Measurements from ENCODE around the gene SLC4A4.

The SLC4A4 gene

GRCh38 chr4:71609167-71609566 lies 270.3 kb downstream of the SLC4A4 start:
- Histone ChIP-seq H3K4ac (ENCODE audit: low read depth in 1 of 2, low read length in 2 of 2) (no peak overlapping the region), H3K4me3 (ENCODE audit: insufficient read depth in 1 of 2, low read depth in 1 of 2, low read length in 2 of 2) (no peak overlapping the region), H3K27ac (ENCODE audit: low read length, poor library complexity, severe bottlenecking) (peak overlapping the region; percentile 92), H2BK15ac (ENCODE audit: low read depth, poor library complexity, severe bottlenecking) (no peak overlapping the region), H3K36me3 (ENCODE audit: control insufficient read depth in 1 of 2, insufficient read depth in 2 of 2, low read depth in 1 of 2, low read length in 2 of 2) (no peaks in the 10 kb centered on the region), H3K4me1 (ENCODE audit: control insufficient read depth, insufficient read depth, low read depth, low read length) (peaks cover 8% of the 10 kb centered on the region), H2BK12ac (ENCODE audit: low read length in 2 of 2) (no peak overlapping the region), H2AFZ (ENCODE audit: low read depth, low read length) (no peak overlapping the region), H4K91ac (ENCODE audit: low read length) (no peak overlapping the region), H3K23ac (ENCODE audit: low read length in 2 of 2) (no peak overlapping the region), H4K8ac (ENCODE audit: low read length) (no peak overlapping the region), H3K9me3 (ENCODE audit: control insufficient read depth, low read length) (no peaks in the 10 kb centered on the region), H3K79me1 (replicated peaks; ENCODE audit: low read length, poor library complexity, severe bottlenecking) (no peaks in the 10 kb centered on the region), H3K27me3 (ENCODE audit: control insufficient read depth in 1 of 2, insufficient read depth in 1 of 2, low read length in 2 of 2) (no peaks in the 10 kb centered on the region), H3K9ac (ENCODE audit: low read length) (no peak overlapping the region), H2BK5ac (ENCODE audit: low read depth, low read length, poor library complexity, severe bottlenecking) (no peak overlapping the region), H3K14ac (ENCODE audit: low read length in 2 of 2) (no peak overlapping the region), H2BK120ac (ENCODE audit: low read depth, low read length) (no peak overlapping the region), H3K4me2 (ENCODE audit: low read length, poor library complexity, severe bottlenecking) (no peak overlapping the region), H3K18ac (ENCODE audit: low read depth in 1 of 2, low read length in 2 of 2) (no peak overlapping the region), H2AK5ac (ENCODE audit: low read length, severe bottlenecking) (no peak overlapping the region)
- no CpG with 5 or more reads among the region's 2 CpGs for WGBS
- DNase-seq = no peak

GRCh38 chr4:71609651-71610050 lies 270.8 kb downstream of the SLC4A4 start:
- Histone ChIP-seq H3K4me2 (ENCODE audit: low read length, poor library complexity, severe bottlenecking) (no peak overlapping the region), H2AK5ac (ENCODE audit: low read length, severe bottlenecking) (no peak overlapping the region), H3K27me3 (ENCODE audit: control insufficient read depth in 1 of 2, insufficient read depth in 1 of 2, low read length in 2 of 2) (no peaks in the 10 kb centered on the region), H2AFZ (ENCODE audit: low read depth, low read length) (no peak overlapping the region), H3K36me3 (ENCODE audit: control insufficient read depth in 1 of 2, insufficient read depth in 2 of 2, low read depth in 1 of 2, low read length in 2 of 2) (no peaks in the 10 kb centered on the region), H3K27ac (ENCODE audit: low read length, poor library complexity, severe bottlenecking) (no peak overlapping the region), H4K8ac (ENCODE audit: low read length) (no peak overlapping the region), H3K4ac (ENCODE audit: low read depth in 1 of 2, low read length in 2 of 2) (no peak overlapping the region), H2BK5ac (ENCODE audit: low read depth, low read length, poor library complexity, severe bottlenecking) (no peak overlapping the region), H3K4me3 (ENCODE audit: insufficient read depth in 1 of 2, low read depth in 1 of 2, low read length in 2 of 2) (no peak overlapping the region), H3K23ac (ENCODE audit: low read length in 2 of 2) (no peak overlapping the region), H3K9me3 (ENCODE audit: control insufficient read depth, low read length) (no peaks in the 10 kb centered on the region), H2BK15ac (ENCODE audit: low read depth, poor library complexity, severe bottlenecking) (no peak overlapping the region), H3K9ac (ENCODE audit: low read length) (no peak overlapping the region), H4K91ac (ENCODE audit: low read length) (no peak overlapping the region), H3K79me1 (replicated peaks; ENCODE audit: low read length, poor library complexity, severe bottlenecking) (no peaks in the 10 kb centered on the region), H3K18ac (ENCODE audit: low read depth in 1 of 2, low read length in 2 of 2) (no peak overlapping the region), H3K14ac (ENCODE audit: low read length in 2 of 2) (no peak overlapping the region), H2BK120ac (ENCODE audit: low read depth, low read length) (no peak overlapping the region), H2BK12ac (ENCODE audit: low read length in 2 of 2) (no peak overlapping the region), H3K4me1 (ENCODE audit: control insufficient read depth, insufficient read depth, low read depth, low read length) (peaks cover 8% of the 10 kb centered on the region)
- DNase-seq = no peak

GRCh38 chr4:71614621-71615020 lies 275.8 kb downstream of the SLC4A4 start:
- no peak overlapping the region for H2BK120ac ChIP-seq (ENCODE audit: low read depth, low read length)
- H3K18ac ChIP-seq (ENCODE audit: low read depth in 1 of 2, low read length in 2 of 2) = no peak overlapping the region
- no peak overlapping the region for H3K4me2 ChIP-seq (ENCODE audit: low read length, poor library complexity, severe bottlenecking)
- WGBS = 93% methylated on average over 2 of the region's 2 CpGs
- no peak overlapping the region for H3K4me3 ChIP-seq (ENCODE audit: insufficient read depth in 1 of 2, low read depth in 1 of 2, low read length in 2 of 2)
- H4K8ac ChIP-seq (ENCODE audit: low read length) = no peak overlapping the region
- H2AFZ ChIP-seq (ENCODE audit: low read depth, low read length) = no peak overlapping the region
- H2BK15ac ChIP-seq (ENCODE audit: low read depth, poor library complexity, severe bottlenecking) = no peak overlapping the region
- no peaks in the 10 kb centered on the region for H3K27me3 ChIP-seq (ENCODE audit: control insufficient read depth in 1 of 2, insufficient read depth in 1 of 2, low read length in 2 of 2)
- DNase-seq = no peak
- H3K4ac ChIP-seq (ENCODE audit: low read depth in 1 of 2, low read length in 2 of 2) = no peak overlapping the region
- H3K27ac ChIP-seq (ENCODE audit: low read length, poor library complexity, severe bottlenecking) = no peak overlapping the region
- no peak overlapping the region for H3K14ac ChIP-seq (ENCODE audit: low read length in 2 of 2)
- H3K9ac ChIP-seq (ENCODE audit: low read length) = no peak overlapping the region
- H2BK5ac ChIP-seq (ENCODE audit: low read depth, low read length, poor library complexity, severe bottlenecking) = no peak overlapping the region
- no peaks in the 10 kb centered on the region for H3K36me3 ChIP-seq (ENCODE audit: control insufficient read depth in 1 of 2, insufficient read depth in 2 of 2, low read depth in 1 of 2, low read length in 2 of 2)
- no peaks in the 10 kb centered on the region for H3K4me1 ChIP-seq (ENCODE audit: control insufficient read depth, insufficient read depth, low read depth, low read length)
- H3K23ac ChIP-seq (ENCODE audit: low read length in 2 of 2) = no peak overlapping the region
- H3K79me1 ChIP-seq (replicated peaks; ENCODE audit: low read length, poor library complexity, severe bottlenecking) = no peaks in the 10 kb centered on the region
- H4K91ac ChIP-seq (ENCODE audit: low read length) = no peak overlapping the region
- H2BK12ac ChIP-seq (ENCODE audit: low read length in 2 of 2) = no peak overlapping the region
- no peak overlapping the region for H2AK5ac ChIP-seq (ENCODE audit: low read length, severe bottlenecking)
- no peaks in the 10 kb centered on the region for H3K9me3 ChIP-seq (ENCODE audit: control insufficient read depth, low read length)

- H2BK120ac ChIP-seq (ENCODE audit: low read depth, low read length) = no peak overlapping the region
- no peak overlapping the region for H3K14ac ChIP-seq (ENCODE audit: low read length in 2 of 2)
- H3K36me3 ChIP-seq (ENCODE audit: control insufficient read depth in 1 of 2, insufficient read depth in 2 of 2, low read depth in 1 of 2, low read length in 2 of 2) = no peaks in the 10 kb centered on the region
- no peak overlapping the region for H3K23ac ChIP-seq (ENCODE audit: low read length in 2 of 2)
- WGBS = 95% methylated on average over 3 of the region's 3 CpGs
- no peak overlapping the region for H4K91ac ChIP-seq (ENCODE audit: low read length)
- no peak overlapping the region for H3K4me2 ChIP-seq (ENCODE audit: low read length, poor library complexity, severe bottlenecking)
- H3K4me3 ChIP-seq (ENCODE audit: insufficient read depth in 1 of 2, low read depth in 1 of 2, low read length in 2 of 2) = no peak overlapping the region
- no peak overlapping the region for H2AFZ ChIP-seq (ENCODE audit: low read depth, low read length)
- H3K4ac ChIP-seq (ENCODE audit: low read depth in 1 of 2, low read length in 2 of 2) = no peak overlapping the region
- no peak overlapping the region for H2BK15ac ChIP-seq (ENCODE audit: low read depth, poor library complexity, severe bottlenecking)
- peaks cover 2% of the 10 kb centered on the region for H3K9me3 ChIP-seq (ENCODE audit: control insufficient read depth, low read length)
- no peak overlapping the region for H3K18ac ChIP-seq (ENCODE audit: low read depth in 1 of 2, low read length in 2 of 2)
- H3K27ac ChIP-seq (ENCODE audit: low read length, poor library complexity, severe bottlenecking) = no peak overlapping the region
- no peak for DNase-seq
- no peak overlapping the region for H4K8ac ChIP-seq (ENCODE audit: low read length)
- H2BK5ac ChIP-seq (ENCODE audit: low read depth, low read length, poor library complexity, severe bottlenecking) = no peak overlapping the region
- H2AK5ac ChIP-seq (ENCODE audit: low read length, severe bottlenecking) = no peak overlapping the region
- no peak overlapping the region for H2BK12ac ChIP-seq (ENCODE audit: low read length in 2 of 2)
- no peaks in the 10 kb centered on the region for H3K27me3 ChIP-seq (ENCODE audit: control insufficient read depth in 1 of 2, insufficient read depth in 1 of 2, low read length in 2 of 2)
- H3K4me1 ChIP-seq (ENCODE audit: control insufficient read depth, insufficient read depth, low read depth, low read length) = no peaks in the 10 kb centered on the region
- no peak overlapping the region for H3K9ac ChIP-seq (ENCODE audit: low read length)
- H3K79me1 ChIP-seq (replicated peaks; ENCODE audit: low read length, poor library complexity, severe bottlenecking) = no peaks in the 10 kb centered on the region
Observed at GRCh38 chr4:71616168-71616811, 277.5 kb downstream of the SLC4A4 start.

Data from mesenchymal stem cell (in vitro differentiated cells and primary cell).